GM12878 (cell line): Measurements from ENCODE around the gene AQP3. TPM values are rescaled to one million over a fixed set of nuclear protein-coding genes. Genes with fewer than 3 reads are reported as not detected.

ENCODE experiments used
- CEBPZ ChIP-seq: fragments of 150-350 bp; IDR thresholded peaks from 2 replicates; pipeline ENCODE4 v1.6.1; 2016; ENCODE audit warnings: low read depth, low read length
- DPF2 ChIP-seq: fragments of 450-650 bp; IDR thresholded peaks from 2 replicates; pipeline ENCODE4 v1.6.1; 2017; ENCODE audit warnings: mild to moderate bottlenecking
- E2F4 ChIP-seq: IDR thresholded peaks from 2 replicates; pipeline ENCODE4 v1.6.1; 2012; ENCODE audit warnings: low read depth, low read length, improper control_type of control experiment
- ETV6 ChIP-seq, 2 experiments: fragments of 450-650 bp in 1 of 2; IDR thresholded peaks in 1 of 2; conservative IDR thresholded peaks in 1 of 2; 2 replicates each; pipeline ENCODE4 v1.6.1; 2014; ENCODE audit warnings: antibody characterized with exemption in 1 of 2, borderline replicate concordance in 1 of 2, low read depth in 1 of 2, mild to moderate bottlenecking in 1 of 2, moderate library complexity in 1 of 2
- FOS ChIP-seq: IDR thresholded peaks from 3 replicates; pipeline ENCODE4 v1.6.1; 2011; ENCODE audit warnings: borderline replicate concordance; ENCODE audit not compliant: insufficient read length; ENCODE audit errors: extremely low read depth
- FOXM1 ChIP-seq: IDR thresholded peaks from 2 replicates; pipeline ENCODE4 v1.6.1; 2012; ENCODE audit warnings: low read depth, mild to moderate bottlenecking, inconsistent platforms, low read length, moderate library complexity
- MTA3 ChIP-seq: IDR thresholded peaks from 2 replicates; pipeline ENCODE4 v1.6.1; 2012; ENCODE audit warnings: low read length, inconsistent platforms, borderline replicate concordance
- RAD21 ChIP-seq: IDR thresholded peaks from 2 replicates; pipeline ENCODE4 v1.6.1; 2011; ENCODE audit warnings: mild to moderate bottlenecking, low read depth, low read length, moderate library complexity; ENCODE audit not compliant: insufficient read depth
- SMARCA5 ChIP-seq: fragments of 450-650 bp; IDR thresholded peaks from 2 replicates; pipeline ENCODE4 v1.6.1; 2017; ENCODE audit warnings: mild to moderate bottlenecking
- ZNF592 ChIP-seq: fragments of 450-650 bp; IDR thresholded peaks from 2 replicates; pipeline ENCODE4 v1.6.1; 2017; ENCODE audit warnings: mild to moderate bottlenecking, moderate library complexity
- ZNF687 ChIP-seq: fragments of 450-650 bp; IDR thresholded peaks from 2 replicates; pipeline ENCODE4 v1.6.1; 2017; ENCODE audit warnings: mild to moderate bottlenecking, moderate library complexity
- polyA plus RNA-seq, 11 experiments: library from polyadenylated mRNA; depleted of rRNA in 4 of 11; unstranded in 6 of 11; stranded (reverse) in 5 of 11; fragments of >200 nt; fragmentation: Nextera tagmentation in 4 of 11; fragmentation: Illumina TruSeq in 1 of 11; extraction: Ambion mirVana in 4 of 11; extraction: Trizol in 1 of 11; gene quantifications; 1 replicate in 1 of 11; 2 replicates in 10 of 11; pipeline versions ENCODE4 v1.2.1 to v1.2.3, GENCODE V29; 2011 to 2016; ENCODE audit warnings: inconsistent platforms in 2 of 11, missing spikeins in 2 of 11, low read depth in 1 of 11
- total RNA-seq, 4 experiments: library from RNA; depleted of rRNA in 3 of 4; stranded (reverse); fragments of >200 nt in 3 of 4; fragmentation: Illumina TruSeq in 1 of 4; extraction: Trizol in 1 of 4; gene quantifications; 2 replicates each; pipeline versions ENCODE4 v1.2.1 to v1.2.3, GENCODE V29; 2013 to 2021

AQP3 gene
- total and polyA plus RNA-seq, 10 of the 15 experiments (the other 5 are each of a cell fraction or from before 2014, with no cell fraction given): 0.60 to 11.8 (median 4.5) TPM

- TF ChIP-seq ZNF592: no peak
- TF ChIP-seq RAD21: no peak
- 0 out of 2 replicates have a peak, but pooled peaks have one; percentile 32 for TF ChIP-seq DPF2
- 0 out of 2 replicates have a peak, but pooled peaks have one; percentile 39 for TF ChIP-seq SMARCA5
- TF ChIP-seq MTA3: no peak
- no peak for TF ChIP-seq ETV6 (conservative IDR thresholded peaks at IDR 0.05 in 1 of 2, IDR thresholded peaks at IDR 0.05 in 1 of 2; ENCODE audit: borderline replicate concordance in 1 of 2, low read depth in 1 of 2)
- TF ChIP-seq FOS: no peak
- no peak for TF ChIP-seq E2F4
- TF ChIP-seq ZNF687: no peak
- no peak for TF ChIP-seq CEBPZ
- TF ChIP-seq FOXM1: no peak
Measured at GRCh38 chr9:33446946-33447798, at the start of gene AQP3 (continued).
